SK-N-SH (cell line): Measurements from ENCODE around the gene LILRB4. TPM values are rescaled to one million over a fixed set of nuclear protein-coding genes. Genes with fewer than 3 reads are reported as not detected.

Experiments
- CTCF ChIA-PET: fragments of 300-600, 350-600 bp; formaldehyde crosslinking; extraction: SDS; loops from one replicate; lab custom pipeline; 2021; lab: Yijun Ruan, JAX
- POLR2A ChIA-PET: fragments of 350-600 bp; sonication (Branson Sonifier 250); formaldehyde crosslinking; extraction: SDS; loops from one replicate; lab custom pipeline; 2020; ENCODE audit warnings: antibody characterized with exemption, inconsistent platforms; lab: Yijun Ruan, JAX
- DNase-seq: peaks from one replicate; pipeline ENCODE4 v3.0.0; 2012
- H2AFZ ChIP-seq: fragments of 200-600 bp; sonication (generic); 2 replicates; pipeline ENCODE4 v1.8.1; 2016; ENCODE audit warnings: antibody characterized with exemption, mild to moderate bottlenecking, low read depth
- H3F3A ChIP-seq: fragments of 200-600 bp; sonication (generic); replicated peaks from 2 replicates; pipeline ENCODE3; 2016; ENCODE audit warnings: antibody characterized with exemption, mild to moderate bottlenecking; ENCODE audit not compliant: insufficient read depth
- H3K27ac ChIP-seq, 2 experiments: fragments of 200-500 bp in 1 of 2; fragments of 200-600 bp in 1 of 2; sonication (Bioruptor generic) in 1 of 2; sonication (generic), shearing (Covaris generic) in 1 of 2; 2 replicates each; pipeline versions ENCODE4 v1.5.1 to v1.6.1; 2014 to 2016; ENCODE audit warnings: low read depth in 2 of 2, inconsistent platforms in 1 of 2, low read length in 1 of 2, mild to moderate bottlenecking in 1 of 2, mixed read lengths in 1 of 2
- H3K27me3 ChIP-seq: fragments of 200-600 bp; sonication (generic), shearing (Covaris generic); 2 replicates; pipeline ENCODE4 v1.6.1; 2016; ENCODE audit warnings: mixed run types; ENCODE audit not compliant: insufficient read depth
- H3K36me3 ChIP-seq, 2 experiments: fragments of 200-500 bp in 1 of 2; fragments of 200-600 bp in 1 of 2; sonication (Bioruptor generic) in 1 of 2; sonication (generic) in 1 of 2; replicated peaks in 1 of 2; 2 replicates each; pipeline versions ENCODE3 to v1.5.1; 2014 to 2016; ENCODE audit warnings: low read length in 1 of 2, mild to moderate bottlenecking in 1 of 2; ENCODE audit not compliant: insufficient read depth in 2 of 2, control insufficient read depth in 1 of 2
- H3K4me1 ChIP-seq, 2 experiments: fragments of 200-500 bp in 1 of 2; fragments of 200-600 bp in 1 of 2; sonication (Bioruptor generic) in 1 of 2; sonication (generic), shearing (Covaris generic) in 1 of 2; 2 replicates each; pipeline versions ENCODE4 v1.5.1 to v1.6.1; 2014 to 2016; ENCODE audit warnings: low read depth in 1 of 2, low read length in 1 of 2, mixed run types in 1 of 2; ENCODE audit not compliant: insufficient read depth in 2 of 2, control insufficient read depth in 1 of 2
- H3K4me2 ChIP-seq: fragments of 200-600 bp; sonication (generic), shearing (Covaris generic); 2 replicates; pipeline ENCODE4 v1.6.1; 2017; ENCODE audit warnings: mixed run types
- H3K4me3 ChIP-seq, 2 experiments: fragments of 200-500 bp in 1 of 2; fragments of 200-600 bp in 1 of 2; sonication (Bioruptor generic) in 1 of 2; sonication (generic), shearing (Covaris generic) in 1 of 2; 2 replicates each; pipeline versions ENCODE4 v1.5.1 to v1.8.1; 2014 to 2016; ENCODE audit warnings: low read depth in 2 of 2, inconsistent platforms in 1 of 2, low read length in 1 of 2, mild to moderate bottlenecking in 1 of 2, mixed read lengths in 1 of 2, moderate library complexity in 1 of 2
- H3K79me2 ChIP-seq: fragments of 200-600 bp; sonication (generic); 2 replicates; pipeline ENCODE4 v1.8.1; 2017; ENCODE audit warnings: mild to moderate bottlenecking; ENCODE audit not compliant: insufficient read depth
- H3K9ac ChIP-seq: fragments of 200-600 bp; sonication (generic); 2 replicates; pipeline ENCODE4 v1.6.1; 2017; ENCODE audit warnings: mixed run types
- H3K9me2 ChIP-seq: fragments of 200-600 bp; sonication (generic); 2 replicates; pipeline ENCODE4 v1.6.1; 2017; ENCODE audit warnings: mixed run types
- H3K9me3 ChIP-seq: fragments of 200-600 bp; sonication (generic); 2 replicates; pipeline ENCODE4 v1.6.1; 2017; ENCODE audit warnings: mixed run types, mild to moderate bottlenecking, moderate library complexity
- H4K20me1 ChIP-seq: fragments of 200-600 bp; sonication (generic); 2 replicates; pipeline ENCODE4 v1.6.1; 2017; ENCODE audit warnings: mild to moderate bottlenecking, mixed run types; ENCODE audit not compliant: insufficient read depth
- CHD2 ChIP-seq: fragments of 150-350 bp; IDR thresholded peaks from 2 replicates; pipeline ENCODE4 v1.6.1; 2018; ENCODE audit warnings: low read length; ENCODE audit not compliant: partially characterized antibody
- CTCF ChIP-seq: fragments of 200-600 bp; sonication (generic); IDR thresholded peaks from 2 replicates; pipeline ENCODE4 v1.6.1; 2017; ENCODE audit warnings: antibody characterized with exemption, mild to moderate bottlenecking, moderate library complexity
- ELF1 ChIP-seq: IDR thresholded peaks from 2 replicates; pipeline ENCODE4 v1.4.0; 2012
- EP300 ChIP-seq, 2 experiments: IDR thresholded peaks; 2 replicates each; pipeline versions ENCODE4 v1.4.0 to v1.6.1; 2012; ENCODE audit warnings: borderline replicate concordance in 1 of 2, low read depth in 1 of 2, low read length in 1 of 2
- FOSL2 ChIP-seq: IDR thresholded peaks from 2 replicates; pipeline ENCODE4 v1.4.0; 2012; ENCODE audit warnings: low read depth, mild to moderate bottlenecking, moderate library complexity, borderline replicate concordance
- GATA2 ChIP-seq: sonication (generic); formaldehyde crosslinking; IDR thresholded peaks from 2 replicates; pipeline ENCODE4 v1.5.0; 2020; ENCODE audit warnings: mild to moderate bottlenecking, missing genetic modification reagents
- MEF2A ChIP-seq: IDR thresholded peaks from 2 replicates; pipeline ENCODE4 v1.4.0; 2012; ENCODE audit warnings: low read depth, borderline replicate concordance
- MXI1 ChIP-seq: IDR thresholded peaks from 2 replicates; pipeline ENCODE4 v1.6.1; 2012; ENCODE audit warnings: mild to moderate bottlenecking, low read depth, low read length, improper control_type of control experiment
- NFIC ChIP-seq: IDR thresholded peaks from 2 replicates; pipeline ENCODE4 v1.4.0; 2012; ENCODE audit warnings: borderline replicate concordance
- PBX3 ChIP-seq: IDR thresholded peaks from 2 replicates; pipeline ENCODE4; 2012
- POLR2AphosphoS5 ChIP-seq: IDR thresholded peaks from 2 replicates; pipeline ENCODE4 v1.6.1; 2012; ENCODE audit warnings: low read depth, low read length
- RAD21 ChIP-seq: IDR thresholded peaks from 2 replicates; pipeline ENCODE4 v1.6.1; 2012; ENCODE audit warnings: mild to moderate bottlenecking, low read length
- RCOR1 ChIP-seq: fragments of 150-350 bp; IDR thresholded peaks from 2 replicates; pipeline ENCODE4 v1.6.1; 2017; ENCODE audit warnings: antibody characterized with exemption, low read length
- RFX5 ChIP-seq: IDR thresholded peaks from 2 replicates; pipeline ENCODE4 v1.6.1; 2012; ENCODE audit warnings: mild to moderate bottlenecking, improper control_type of control experiment, low read length
- SIN3A ChIP-seq: IDR thresholded peaks from 2 replicates; pipeline ENCODE4 v1.6.1; 2012; ENCODE audit warnings: low read depth, mild to moderate bottlenecking, low read length, moderate library complexity, borderline replicate concordance
- TAF1 ChIP-seq: IDR thresholded peaks from 2 replicates; pipeline ENCODE4 v1.6.1; 2012; ENCODE audit warnings: low read depth, mild to moderate bottlenecking, low read length, moderate library complexity, borderline replicate concordance
- TEAD4 ChIP-seq: IDR thresholded peaks from 2 replicates; pipeline ENCODE4 v1.4.0; 2012; ENCODE audit warnings: mild to moderate bottlenecking, borderline replicate concordance; ENCODE audit not compliant: insufficient read depth
- ZBTB33 ChIP-seq: IDR thresholded peaks from 2 replicates; pipeline ENCODE4 v1.4.0; 2012; ENCODE audit warnings: low read depth, borderline replicate concordance
- WGBS: methylation state at CpG from one replicate; pipeline ENCODE4 v1.1.6; 2017; ENCODE audit warnings: low lambda C conversion rate; 5-methylcytosine and 5-hydroxymethylcytosine counted together
- polyA plus RNA-seq, 3 experiments: library from polyadenylated mRNA; depleted of rRNA; stranded (reverse); fragments of >200 nt; gene quantifications; 2 replicates each; pipeline ENCODE4 v1.2.3, GENCODE V29; 2012
- TF ChIP-seq, protein P1 (sequence below): fragments of 150-350 bp; IDR thresholded peaks from 2 replicates; pipeline ENCODE4 v1.6.1; 2017; ENCODE audit warnings: antibody characterized with exemption, low read length, low read depth, borderline replicate concordance

Gene LILRB4
- polyA plus RNA-seq, 1 of the 3 experiments (the other 2 are of a cell fraction): not detected

DNA sequence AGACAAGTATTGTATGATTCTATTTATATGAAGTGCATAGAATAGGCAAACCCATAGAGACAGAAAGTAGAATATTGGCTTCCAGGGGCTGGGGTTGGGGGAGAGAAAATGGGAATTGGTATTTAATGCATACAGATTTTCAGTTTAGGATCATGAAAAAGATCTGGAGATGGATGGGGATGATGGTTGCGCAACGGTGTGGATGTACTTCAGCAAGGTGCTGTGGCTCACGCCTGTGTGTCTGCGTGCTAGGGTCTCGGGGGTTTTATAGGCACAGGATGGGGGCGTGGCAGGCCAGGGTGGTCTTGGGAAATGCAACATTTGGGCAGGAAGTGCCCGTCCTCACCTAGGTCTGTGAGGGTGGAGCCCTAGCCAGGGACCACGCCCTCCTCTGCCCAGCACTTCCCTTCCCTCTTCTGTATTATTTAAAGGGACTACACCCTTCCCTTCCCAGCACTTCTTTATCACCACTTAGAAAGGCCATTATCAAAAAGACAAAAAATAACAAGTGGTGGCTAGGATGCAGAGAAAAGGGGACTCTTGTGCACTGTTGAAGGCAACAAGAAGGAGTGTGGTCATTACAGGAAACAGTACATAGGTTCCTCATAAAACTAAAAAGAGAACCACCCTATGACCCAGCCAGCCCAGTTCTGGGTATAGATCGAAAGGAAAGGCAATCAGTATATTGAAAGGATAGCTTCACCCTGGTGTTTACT lies 29.0 kb downstream of the LILRB4 start:
- H2AFZ ChIP-seq: no peak overlapping the region
- H3K4me2 ChIP-seq: no peak overlapping the region
- no peak for DNase-seq
- no peak for TF ChIP-seq CHD2
- no peak for TF ChIP-seq RCOR1
- TF ChIP-seq RFX5: no peak
- no peak for TF ChIP-seq GATA2 (CRISPR knock-in tag)
- TF ChIP-seq PBX3: no peak
- H3K9me3 ChIP-seq: no peaks in the 10 kb centered on the region
- H3K4me3 ChIP-seq: no peak overlapping the region
- H3K9ac ChIP-seq: no peak overlapping the region
- H4K20me1 ChIP-seq: no peaks in the 10 kb centered on the region
- ChIA-PET CTCF (no interaction called here), POLR2A (no interaction called here)
- H3K27ac ChIP-seq: no peak overlapping the region
- H3K36me3 ChIP-seq: no peaks in the 10 kb centered on the region
- H3K9me2 ChIP-seq: no peaks in the 10 kb centered on the region
- H3K79me2 ChIP-seq: no peaks in the 10 kb centered on the region
- WGBS: 18% methylated on average over 8 of the region's 9 CpGs
- H3F3A ChIP-seq: no peaks in the 10 kb centered on the region
- no peaks in the 10 kb centered on the region for H3K4me1 ChIP-seq
- H3K27me3 ChIP-seq: no peaks in the 10 kb centered on the region; the same call in 1 of the 2 replicates

- POLR2A ChIA-PET: no interaction called here
- no peaks in the 10 kb centered on the region for H3K9me3 ChIP-seq
- no peak for TF ChIP-seq FOSL2
- TF ChIP-seq RAD21: no peak
- TF ChIP-seq ELF1: no peak
- no peak for TF ChIP-seq TEAD4
- TF ChIP-seq MXI1: no peak
- no peak for TF ChIP-seq PBX3
- no peak for TF ChIP-seq NFIC
- TF ChIP-seq POLR2AphosphoS5: no peak
- TF ChIP-seq MEF2A: no peak
- TF ChIP-seq ZBTB33: no peak
- TF ChIP-seq TAF1: no peak
- TF ChIP-seq SIN3A: no peak
- no peak for TF ChIP-seq CTCF
- TF ChIP-seq RCOR1: no peak
- no peak for TF ChIP-seq CHD2
- TF ChIP-seq, protein P1, sequence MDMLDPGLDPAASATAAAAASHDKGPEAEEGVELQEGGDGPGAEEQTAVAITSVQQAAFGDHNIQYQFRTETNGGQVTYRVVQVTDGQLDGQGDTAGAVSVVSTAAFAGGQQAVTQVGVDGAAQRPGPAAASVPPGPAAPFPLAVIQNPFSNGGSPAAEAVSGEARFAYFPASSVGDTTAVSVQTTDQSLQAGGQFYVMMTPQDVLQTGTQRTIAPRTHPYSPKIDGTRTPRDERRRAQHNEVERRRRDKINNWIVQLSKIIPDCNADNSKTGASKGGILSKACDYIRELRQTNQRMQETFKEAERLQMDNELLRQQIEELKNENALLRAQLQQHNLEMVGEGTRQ: no peak
- no peak for TF ChIP-seq EP300 (IDR thresholded peaks at IDR 0.05; ENCODE audit: borderline replicate concordance in 1 of 2, low read depth in 1 of 2, low read length in 1 of 2)
Observed at GRCh38 chr19:54692298-54692615, 29.5 kb downstream of the LILRB4 start.

More at GRCh38 chr19:54692298-54692615, 29.5 kb downstream of the LILRB4 start:
- no peak for DNase-seq
- H3K4me2 ChIP-seq: no peak overlapping the region
- WGBS: under 1% methylated on average over 4 of the region's 4 CpGs
- H3K27me3 ChIP-seq: no peaks in the 10 kb centered on the region; the same call in 1 of the 2 replicates
- H2AFZ ChIP-seq: no peak overlapping the region
- CTCF ChIA-PET: interaction anchor here (2.7 kb wide), 1 partner anchor 18 kb away, joined by 7 read pairs; no protein-coding TSS in a partner anchor
- H3K4me3 ChIP-seq: no peak overlapping the region
- H3K27ac ChIP-seq: no peak overlapping the region
- no peaks in the 10 kb centered on the region for H3K36me3 ChIP-seq
- no peaks in the 10 kb centered on the region for H3K79me2 ChIP-seq
- no peak overlapping the region for H3K9ac ChIP-seq
- no peaks in the 10 kb centered on the region for H4K20me1 ChIP-seq
- no peaks in the 10 kb centered on the region for H3K4me1 ChIP-seq
- H3K9me2 ChIP-seq: no peaks in the 10 kb centered on the region
- H3F3A ChIP-seq: no peaks in the 10 kb centered on the region
